Measurements from ENCODE around the gene SLC26A2. TPM values are rescaled to one million over a fixed set of nuclear protein-coding genes. Genes with fewer than 3 reads are reported as not detected.

Gene SLC26A2
- total RNA-seq, 4 donors from 2014 or later: 233 to 1,489 (median 1,023) TPM

- H3K27ac ChIP-seq: peak overlapping the region in 3 of 4 donors; percentile 23 to 45 (median 27)
- WGBS, 2 donors (ENCODE audit: low coverage in 1 of 2): 60 to 73% methylated on average over 2 to 3 of the region's 3 CpGs
Observed at GRCh38 chr5:149936700-149937091, 23.9 kb upstream of the SLC26A2 start.

GRCh38 chr5:149937610-149938009 is 22.9 kb upstream of the SLC26A2 start:
- Histone ChIP-seq H3K9me3 (no peaks in the 10 kb centered on the region), H3K36me3 (no peaks in the 10 kb centered on the region), H3K4me3 (no peak overlapping the region), H3K4me1 (peaks cover 6 to 59% (median 43%) of the 10 kb centered on the region in 4 donors), H3K27ac (peak overlapping the region; percentile 27 to 63 (median 56)), H3K27me3 (no peaks in the 10 kb centered on the region)
- intact Hi-C loops (cut with DNase I; ENCODE audit: low total_unique reads) (no loop called here), in situ Hi-C loops (cut with MboI; ENCODE audit: low pct_ligation_motif_present in 1 of 4, low pct_unique_long_range_greater_than_20kb in 1 of 4, low sequenced_read_pairs in 3 of 4) (no loop called here)
- TF ChIP-seq POLR2A (IDR thresholded peaks at IDR 0.05) (no peak), EP300 (IDR thresholded peaks at IDR 0.05; ENCODE audit: low read depth) (no peak), CTCF (IDR thresholded peaks at IDR 0.05) (no peak), POLR2AphosphoS5 (IDR thresholded peaks at IDR 0.05) (peak in 1 of 3 donors; percentile 14)
- 33% methylated on average over 1 of the region's 1 CpG; no CpG with 5 or more reads in 1 of the 2 donors for WGBS, 2 donors (ENCODE audit: low coverage in 1 of 2)
- no peak for DNase-seq

More at GRCh38 chr5:149936700-149937091, 23.9 kb upstream of the SLC26A2 start:
- in situ Hi-C loops (cut with MboI; ENCODE audit: low pct_ligation_motif_present in 1 of 4, low pct_unique_long_range_greater_than_20kb in 1 of 4, low sequenced_read_pairs in 3 of 4): no loop called here
- intact Hi-C loops (cut with DNase I; ENCODE audit: low total_unique reads): no loop called here
- peaks cover 0 to 51% (median 37%) of the 10 kb centered on the region in 4 donors for H3K4me1 ChIP-seq
- H3K27me3 ChIP-seq: no peaks in the 10 kb centered on the region
- no peak for DNase-seq
- TF ChIP-seq EP300 (IDR thresholded peaks at IDR 0.05; ENCODE audit: low read depth): no peak
- H3K4me3 ChIP-seq: no peak overlapping the region
- no peaks in the 10 kb centered on the region for H3K36me3 ChIP-seq
- H3K9me3 ChIP-seq: no peaks in the 10 kb centered on the region

GRCh38 chr5:149938279-149938678 is 22.3 kb upstream of the SLC26A2 start:
- no peak for TF ChIP-seq CTCF (IDR thresholded peaks at IDR 0.05)
- TF ChIP-seq POLR2A (IDR thresholded peaks at IDR 0.05): no peak
- no peak for TF ChIP-seq POLR2AphosphoS5 (IDR thresholded peaks at IDR 0.05)
- TF ChIP-seq EP300 (IDR thresholded peaks at IDR 0.05; ENCODE audit: low read depth): no peak
- H3K9me3 ChIP-seq: no peaks in the 10 kb centered on the region
- H3K36me3 ChIP-seq: no peaks in the 10 kb centered on the region
- in situ Hi-C loops (cut with MboI; ENCODE audit: low pct_ligation_motif_present in 1 of 4, low pct_unique_long_range_greater_than_20kb in 1 of 4, low sequenced_read_pairs in 3 of 4) (no loop called here), intact Hi-C loops (cut with DNase I; ENCODE audit: low total_unique reads) (no loop called here)
- 27 to 42% methylated on average over 2 of the region's 2 CpGs for WGBS, 2 donors (ENCODE audit: low coverage in 1 of 2)
- no peak overlapping the region for H3K4me3 ChIP-seq
- H3K27me3 ChIP-seq: no peaks in the 10 kb centered on the region
- peaks cover 6 to 59% (median 45%) of the 10 kb centered on the region in 4 donors for H3K4me1 ChIP-seq
- H3K27ac ChIP-seq: peak overlapping the region; percentile 27 to 63 (median 56)
- DNase-seq: peak; percentile 74

- Histone ChIP-seq H3K9me3 (no peaks in the 10 kb centered on the region), H3K4me3 (no peak overlapping the region), H3K4me1 (peaks cover 6 to 64% (median 48%) of the 10 kb centered on the region in 4 donors), H3K27ac (peak overlapping the region; percentile 27 to 63 (median 56)), H3K36me3 (no peaks in the 10 kb centered on the region), H3K27me3 (no peaks in the 10 kb centered on the region)
- in situ Hi-C loops (cut with MboI; ENCODE audit: low pct_ligation_motif_present in 1 of 4, low pct_unique_long_range_greater_than_20kb in 1 of 4, low sequenced_read_pairs in 3 of 4): no loop called here
- DNase-seq: no peak
- TF ChIP-seq POLR2AphosphoS5 (IDR thresholded peaks at IDR 0.05) (no peak), EP300 (IDR thresholded peaks at IDR 0.05; ENCODE audit: low read depth) (no peak), POLR2A (IDR thresholded peaks at IDR 0.05) (no peak), CTCF (IDR thresholded peaks at IDR 0.05) (no peak)
- WGBS, 2 donors (ENCODE audit: low coverage in 1 of 2): 84 to 100% methylated on average over 1 to 6 of the region's 6 CpGs
- intact Hi-C loops (cut with DNase I; ENCODE audit: low total_unique reads): no loop called here
Observed at GRCh38 chr5:149938791-149939358, 21.7 kb upstream of the SLC26A2 start.

All from transverse colon (tissue), 4 donors.